Astrocyte of the spinal cord (primary cell): ENCODE measurements around the gene CEP350.
"Not testable (repeated sequence)": the region's sequence is repeated elsewhere in the genome, so short reads cannot be mapped to it uniquely, and the experiment has no call there.

Source experiments
- DNase-seq: peaks from one replicate; pipeline ENCODE4 v3.0.0; 2011; ENCODE audit warnings: low read depth, low spot score
- H3K4me3 ChIP-seq: 2 replicates; pipeline ENCODE4 v1.5.1; 2011; ENCODE audit warnings: low read depth, mild to moderate bottlenecking, low read length, moderate library complexity
- CTCF ChIP-seq: IDR thresholded peaks from 2 replicates; pipeline ENCODE4 v1.5.1; 2012; ENCODE audit warnings: low read depth, mild to moderate bottlenecking, low read length, inconsistent platforms
- in situ Hi-C: cut with HindIII; loops from 2 replicates; pipeline ENCODE4 v1.10.0; 2017; ENCODE audit warnings: low sequenced_read_pairs

CEP350 gene

GRCh38 chr1:180003026-180003695 lies 48.6 kb downstream of the CEP350 start:
- no peak for DNase-seq
- TF ChIP-seq CTCF = no peak
- H3K4me3 ChIP-seq = no peak overlapping the region
- in situ Hi-C loops = no loop called here

GRCh38 chr1:180006762-180007161 lies 52.2 kb downstream of the CEP350 start:
- DNase-seq, H3K4me3 ChIP-seq, in situ Hi-C loops: not testable (repeated sequence)

GRCh38 chr1:180020017-180020416 lies 65.4 kb downstream of the CEP350 start:
- DNase-seq = no peak
- no peak overlapping the region for H3K4me3 ChIP-seq
- TF ChIP-seq CTCF = no peak
- in situ Hi-C loops = no loop called here

GRCh38 chr1:180026556-180026955 lies 71.9 kb downstream of the CEP350 start:
- DNase-seq = peak; percentile 39
- in situ Hi-C loops = no loop called here

GRCh38 chr1:180027949-180028445 lies 73.4 kb downstream of the CEP350 start:
- H3K4me3 ChIP-seq = no peak overlapping the region
- DNase-seq = peak; percentile 45
- TF ChIP-seq CTCF = no peak
- in situ Hi-C loops = no loop called here

More at GRCh38 chr1:180026556-180026955, 71.9 kb downstream of the CEP350 start:
- H3K4me3 ChIP-seq = no peak overlapping the region
- no peak for TF ChIP-seq CTCF

GRCh38 chr1:180028864-180029263 lies 74.3 kb downstream of the CEP350 start:
- DNase-seq = no peak
- no peak for TF ChIP-seq CTCF
- in situ Hi-C loops = no loop called here
- H3K4me3 ChIP-seq = no peak overlapping the region

GRCh38 chr1:180029524-180030135 lies 75.0 kb downstream of the CEP350 start:
- in situ Hi-C loops = no loop called here
- DNase-seq = no peak
- TF ChIP-seq CTCF = no peak
- H3K4me3 ChIP-seq = no peak overlapping the region
